GM12872 (cell line): Measurements from ENCODE around the gene CEP72.

Source experiments
- TF ChIP-seq, protein P1 (sequence below): IDR thresholded peaks from 3 replicates; pipeline ENCODE4 v1.5.1; 2011; ENCODE audit warnings: low read depth, mild to moderate bottlenecking, low read length, moderate library complexity; ENCODE audit not compliant: insufficient read depth

The CEP72 gene

GRCh38 chr5:569358-569867, 42.7 kb upstream of the CEP72 start:
- TF ChIP-seq, protein P1, sequence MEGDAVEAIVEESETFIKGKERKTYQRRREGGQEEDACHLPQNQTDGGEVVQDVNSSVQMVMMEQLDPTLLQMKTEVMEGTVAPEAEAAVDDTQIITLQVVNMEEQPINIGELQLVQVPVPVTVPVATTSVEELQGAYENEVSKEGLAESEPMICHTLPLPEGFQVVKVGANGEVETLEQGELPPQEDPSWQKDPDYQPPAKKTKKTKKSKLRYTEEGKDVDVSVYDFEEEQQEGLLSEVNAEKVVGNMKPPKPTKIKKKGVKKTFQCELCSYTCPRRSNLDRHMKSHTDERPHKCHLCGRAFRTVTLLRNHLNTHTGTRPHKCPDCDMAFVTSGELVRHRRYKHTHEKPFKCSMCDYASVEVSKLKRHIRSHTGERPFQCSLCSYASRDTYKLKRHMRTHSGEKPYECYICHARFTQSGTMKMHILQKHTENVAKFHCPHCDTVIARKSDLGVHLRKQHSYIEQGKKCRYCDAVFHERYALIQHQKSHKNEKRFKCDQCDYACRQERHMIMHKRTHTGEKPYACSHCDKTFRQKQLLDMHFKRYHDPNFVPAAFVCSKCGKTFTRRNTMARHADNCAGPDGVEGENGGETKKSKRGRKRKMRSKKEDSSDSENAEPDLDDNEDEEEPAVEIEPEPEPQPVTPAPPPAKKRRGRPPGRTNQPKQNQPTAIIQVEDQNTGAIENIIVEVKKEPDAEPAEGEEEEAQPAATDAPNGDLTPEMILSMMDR, result no peak

GRCh38 chr5:569868-570361, 42.2 kb upstream of the CEP72 start:
- TF ChIP-seq, protein P1, result no peak

- TF ChIP-seq, protein P1, result no peak
These were observed 41.7 kb upstream of the CEP72 start for GRCh38 chr5:570446-570845.

- TF ChIP-seq, protein P1, result no peak
These were observed 41.3 kb upstream of the CEP72 start for GRCh38 chr5:570886-571285.

GRCh38 chr5:571791-572190, 40.3 kb upstream of the CEP72 start:
- TF ChIP-seq, protein P1, result no peak

GRCh38 chr5:572398-573019, 39.6 kb upstream of the CEP72 start:
- TF ChIP-seq, protein P1, result no peak

DNA sequence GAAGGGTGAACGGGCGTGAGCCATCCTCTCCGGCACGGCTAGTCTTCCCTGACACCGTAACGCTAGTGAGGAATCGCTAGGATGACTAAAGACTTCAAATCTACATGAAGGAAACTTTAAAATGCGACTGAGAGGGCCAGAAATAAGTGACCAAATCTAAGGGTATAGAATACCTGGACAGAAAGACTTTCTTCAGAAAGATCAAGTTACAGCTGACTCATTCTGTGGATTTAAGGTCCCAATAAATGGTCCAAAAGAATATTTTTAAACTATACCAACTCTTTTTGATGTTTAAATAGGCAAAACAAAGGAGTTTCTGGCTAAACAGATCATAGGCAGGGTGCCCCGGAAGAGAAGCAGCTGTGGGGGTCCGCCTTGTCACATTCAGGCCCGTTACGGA, 38.9 kb upstream of the CEP72 start:
- TF ChIP-seq, protein P1, result no peak
